H9 (cell line): ENCODE data around the gene PGPEP1. TPM values are rescaled to one million over a fixed set of nuclear protein-coding genes. Genes with fewer than 3 reads are reported as not detected.
A peak's percentile ranks its signal among the peaks of the same experiment; 100 is the strongest.

Source experiments
- DNase-seq: peaks from one replicate; pipeline ENCODE4 v3.0.0-alpha.2; 2017
- H2AFZ ChIP-seq: one replicate; pipeline ENCODE4 v1.6.1; 2013; ENCODE audit warnings: mild to moderate bottlenecking, low read length, control low read depth, moderate library complexity
- H2AK5ac ChIP-seq: 2 replicates; pipeline ENCODE4 v1.6.1; 2013; ENCODE audit warnings: low read length, control low read depth, mixed read lengths; ENCODE audit not compliant: insufficient read length
- H2BK120ac ChIP-seq: one replicate; pipeline ENCODE4 v1.6.1; 2013; ENCODE audit warnings: low read depth, mild to moderate bottlenecking, low read length, control low read depth, inconsistent platforms; ENCODE audit not compliant: poor library complexity, severe bottlenecking
- H2BK12ac ChIP-seq: 2 replicates; pipeline ENCODE4 v1.6.1; 2013; ENCODE audit warnings: low read length, control low read depth, mixed read lengths, low read depth; ENCODE audit not compliant: insufficient read length
- H2BK15ac ChIP-seq: 2 replicates; pipeline ENCODE4 v1.6.1; 2013; ENCODE audit warnings: low read depth, low read length, control low read depth
- H2BK20ac ChIP-seq: one replicate; pipeline ENCODE4 v1.6.1; 2013; ENCODE audit warnings: low read depth, mild to moderate bottlenecking, low read length, control low read depth, inconsistent platforms; ENCODE audit not compliant: poor library complexity, severe bottlenecking
- H2BK5ac ChIP-seq: 2 replicates; pipeline ENCODE4 v1.6.1; 2013; ENCODE audit warnings: low read length, control low read depth, mixed read lengths; ENCODE audit not compliant: insufficient read length
- H3K14ac ChIP-seq: 2 replicates; pipeline ENCODE4 v1.6.1; 2013; ENCODE audit warnings: low read length, control low read depth; ENCODE audit not compliant: insufficient read depth
- H3K18ac ChIP-seq: 2 replicates; pipeline ENCODE4 v1.6.1; 2013; ENCODE audit warnings: low read depth, mild to moderate bottlenecking, mixed read lengths, low read length, control low read depth; ENCODE audit not compliant: insufficient read length
- H3K23ac ChIP-seq: 2 replicates; pipeline ENCODE4 v1.6.1; 2013; ENCODE audit warnings: low read length, control low read depth, mixed read lengths, low read depth; ENCODE audit not compliant: insufficient read length
- H3K23me2 ChIP-seq: 2 replicates; pipeline ENCODE4 v1.6.1; 2013; ENCODE audit warnings: low read depth, mild to moderate bottlenecking, mixed read lengths, low read length, control low read depth; ENCODE audit not compliant: insufficient read length, poor library complexity, severe bottlenecking
- H3K27ac ChIP-seq: 2 replicates; pipeline ENCODE4 v1.5.1; 2013; ENCODE audit warnings: low read length, control low read depth, mixed read lengths, low read depth; ENCODE audit not compliant: insufficient read length
- H3K27me3 ChIP-seq: 2 replicates; pipeline ENCODE4 v1.6.1; 2013; ENCODE audit warnings: low read length, control low read depth, inconsistent platforms; ENCODE audit not compliant: insufficient read depth
- H3K4ac ChIP-seq: 2 replicates; pipeline ENCODE4 v1.6.1; 2013; ENCODE audit warnings: low read depth, mild to moderate bottlenecking, control low read depth, inconsistent platforms, low read length, moderate library complexity
- H3K4me1 ChIP-seq: 2 replicates; pipeline ENCODE4 v1.6.1; 2013; ENCODE audit warnings: low read length, control low read depth, inconsistent platforms; ENCODE audit not compliant: insufficient read depth
- H3K4me2 ChIP-seq: 2 replicates; pipeline ENCODE4 v1.6.1; 2013; ENCODE audit warnings: low read length, control low read depth, mixed read lengths; ENCODE audit not compliant: insufficient read length, insufficient read depth
- H3K56ac ChIP-seq: 2 replicates; pipeline ENCODE4 v1.6.1; 2013; ENCODE audit warnings: low read depth, mild to moderate bottlenecking, mixed read lengths, low read length, control low read depth; ENCODE audit not compliant: insufficient read length
- H3K79me1 ChIP-seq: 2 replicates; pipeline ENCODE4 v1.6.1; 2013; ENCODE audit warnings: low read depth, mild to moderate bottlenecking, moderate library complexity, low read length, control low read depth, inconsistent platforms; ENCODE audit not compliant: insufficient read depth, poor library complexity, severe bottlenecking
- H3K79me2 ChIP-seq: 2 replicates; pipeline ENCODE4 v1.6.1; 2013; ENCODE audit warnings: low read length, control low read depth, inconsistent platforms; ENCODE audit not compliant: insufficient read depth
- H3K9ac ChIP-seq: 2 replicates; pipeline ENCODE4 v1.6.1; 2013; ENCODE audit warnings: low read length, control low read depth, mixed read lengths; ENCODE audit not compliant: insufficient read length; ENCODE audit errors: extremely low read depth
- H3K9me3 ChIP-seq: one replicate; pipeline ENCODE4 v1.6.1; 2013; ENCODE audit warnings: low read depth, low read length, inconsistent platforms; ENCODE audit not compliant: control insufficient read depth
- H3T11ph ChIP-seq: one replicate; pipeline ENCODE4 v1.6.1; 2013; ENCODE audit warnings: mild to moderate bottlenecking, low read length, control low read depth, inconsistent platforms
- H4K20me1 ChIP-seq: one replicate; pipeline ENCODE4 v1.6.1; 2013; ENCODE audit not compliant: control insufficient read depth, insufficient read length, insufficient read depth
- H4K5ac ChIP-seq: 2 replicates; pipeline ENCODE4 v1.6.1; 2013; ENCODE audit warnings: low read depth, mild to moderate bottlenecking, mixed read lengths, low read length, control low read depth; ENCODE audit not compliant: insufficient read length
- H4K8ac ChIP-seq: replicated peaks from 2 replicates; pipeline ENCODE4 v1.6.1; 2013; ENCODE audit warnings: low read length, control low read depth, mixed read lengths, low read depth; ENCODE audit not compliant: insufficient read length
- H4K91ac ChIP-seq: 2 replicates; pipeline ENCODE4 v1.6.1; 2013; ENCODE audit warnings: low read depth, mild to moderate bottlenecking, moderate library complexity, mixed read lengths, low read length, control low read depth; ENCODE audit not compliant: insufficient read length
- H3K27ac Mint-ChIP-seq, 3 experiments: 2 replicates in 2 of 3; 3 replicates in 1 of 3; pipeline ENCODE4 v1.8.0; 2020 to 2021; ENCODE audit warnings: mixed read lengths in 3 of 3, mild to moderate bottlenecking in 1 of 3, moderate library complexity in 1 of 3
- H3K27me3 Mint-ChIP-seq: 2 replicates; pipeline ENCODE4 v1.8.0; 2021; ENCODE audit warnings: low read depth, mild to moderate bottlenecking, moderate library complexity, mixed read lengths
- H3K36me3 Mint-ChIP-seq, 3 experiments: 2 replicates in 2 of 3; 3 replicates in 1 of 3; pipeline ENCODE4 v1.8.0; 2020 to 2021; ENCODE audit warnings: low read depth in 3 of 3, mixed read lengths in 3 of 3; ENCODE audit not compliant: insufficient read depth in 1 of 3
- H3K4me1 Mint-ChIP-seq, 2 experiments: 2 replicates each; pipeline ENCODE4 v1.8.0; 2020; ENCODE audit warnings: mixed read lengths in 2 of 2
- H3K4me3 Mint-ChIP-seq, 2 experiments: 2 replicates in 1 of 2; 3 replicates in 1 of 2; pipeline ENCODE4 v1.8.0; 2020 to 2021; ENCODE audit warnings: mild to moderate bottlenecking in 2 of 2, mixed read lengths in 2 of 2, moderate library complexity in 1 of 2
- H3K9me3 Mint-ChIP-seq, 2 experiments: 2 replicates in 1 of 2; 3 replicates in 1 of 2; pipeline ENCODE4 v1.8.0; 2020; ENCODE audit warnings: mild to moderate bottlenecking in 2 of 2, mixed read lengths in 2 of 2, moderate library complexity in 1 of 2
- CTCF ChIP-seq: fragments of 200-600 bp; sonication (generic); conservative IDR thresholded peaks from 3 replicates; pipeline ENCODE4 v1.8.0; 2021; ENCODE audit warnings: antibody characterized with exemption, mild to moderate bottlenecking
- WGBS: extraction: QIAGEN DNeasy Blood & Tissue Kit; methylation state at CpG from one replicate; pipeline ENCODE4 v1.1.7; 2013; ENCODE audit warnings: missing lambda C conversion rate, low lambda C conversion rate, mixed read lengths; ENCODE audit not compliant: insufficient read length; ENCODE audit errors: extremely low coverage; 5-methylcytosine and 5-hydroxymethylcytosine counted together
- total RNA-seq: library from RNA; stranded (reverse); gene quantifications from 2 replicates; pipeline ENCODE4 v1.2.1, GENCODE V29; 2021

PGPEP1 gene
- total RNA-seq, 1 experiment from 2014 or later, result 64.8 TPM

GRCh38 chr19:18397242-18398202 is 57.1 kb downstream of the PGPEP1 start, which contains the start of gene LRRC25:
Gene LRRC25 (minus strand): TSS chr19:18397622. CDS start chr19:18396963, 659 bp downstream.
- Histone ChIP-seq H2BK12ac (no peak within 1 kb of the TSS), H4K91ac (no peak within 1 kb of the TSS), H3K14ac (no peak within 1 kb of the TSS; the same call in 1 of the 2 replicates), H3K9me3 (no peaks in the 10 kb centered on the region), H3K4me2 (no peak within 1 kb of the TSS), H4K5ac (no peak within 1 kb of the TSS), H3K23me2 (no peaks in the 10 kb centered on the region), H3K4ac (no peak within 1 kb of the TSS), H4K8ac (no peak within 1 kb of the TSS), H3K9ac (no peak within 1 kb of the TSS), H2BK15ac (no peak within 1 kb of the TSS), H3K27ac (no peak within 1 kb of the TSS), H3T11ph (no peak within 1 kb of the TSS), H3K56ac (no peak within 1 kb of the TSS), H2AFZ (no peak within 1 kb of the TSS), H2BK5ac (no peak within 1 kb of the TSS), H3K79me2 (no peaks in the 10 kb centered on the region), H3K4me1 (no peaks in the 10 kb centered on the region), H3K18ac (no peak within 1 kb of the TSS), H3K27me3 (no peaks in the 10 kb centered on the region), H2BK120ac (no peak within 1 kb of the TSS), H4K20me1 (no peaks in the 10 kb centered on the region), H3K79me1 (no peaks in the 10 kb centered on the region), H2BK20ac (no peak within 1 kb of the TSS), H3K23ac (no peak within 1 kb of the TSS), H2AK5ac (no peak within 1 kb of the TSS)
- no peaks in the 10 kb centered on the region for H3K36me3 Mint-ChIP-seq
- H3K4me1 Mint-ChIP-seq, result peaks cover 6 to 13% of the 10 kb centered on the region in 2 experiments; a peak in 3 of 4 replicates
- peak within 1 kb of the TSS in 1 of 3 experiments; percentile 72; a peak in 1 of 7 replicates for H3K27ac Mint-ChIP-seq
- H3K27me3 Mint-ChIP-seq, result peaks cover 17% of the 10 kb centered on the region
- DNase-seq, result peak; percentile 79
- no peak for TF ChIP-seq CTCF
- H3K4me3 Mint-ChIP-seq, result no peak within 1 kb of the TSS; a peak in 2 of 5 replicates
- no CpG with 5 or more reads among the region's 33 CpGs for WGBS
- H3K9me3 Mint-ChIP-seq, result no peaks in the 10 kb centered on the region
